ENCODE data around the gene QTRT2.

- TF ChIP-seq POLR2A (IDR thresholded peaks at IDR 0.05) (no peak), CTCF (IDR thresholded peaks at IDR 0.05) (no peak)
Observed at GRCh38 chr3:114103181-114103580, 46.6 kb downstream of the QTRT2 start.
